Fibroblast of the aortic adventitia (primary cell): ENCODE measurements around the gene CASKIN1. TPM values are rescaled to one million over a fixed set of nuclear protein-coding genes. Genes with fewer than 3 reads are reported as not detected.

Experiments
- DNase-seq: peaks from one replicate; pipeline ENCODE4 v3.0.0-alpha.2; 2010; ENCODE audit warnings: low read depth
- H3K4me3 ChIP-seq: 2 replicates; pipeline ENCODE4 v1.5.1; 2011; ENCODE audit warnings: low read depth, mild to moderate bottlenecking, control low read depth, low read length, moderate library complexity
- CTCF ChIP-seq: IDR thresholded peaks from 2 replicates; pipeline ENCODE4 v1.5.1; 2011; ENCODE audit warnings: mild to moderate bottlenecking, low read length, control low read depth, inconsistent platforms; ENCODE audit not compliant: insufficient read depth
- total RNA-seq: library from RNA; depleted of rRNA; stranded (reverse); fragments of >200 nt; gene quantifications from 2 replicates; pipeline ENCODE4 v1.2.3, GENCODE V29; 2012; ENCODE audit warnings: low replicate concordance

CASKIN1 gene
- total RNA-seq, 1 donor: 0.18 TPM

GRCh38 chr16:2170080-2170479 lies 26.3 kb downstream of the CASKIN1 start:
- TF ChIP-seq CTCF: no peak
- H3K4me3 ChIP-seq: no peak overlapping the region
- no peak for DNase-seq

DNA sequence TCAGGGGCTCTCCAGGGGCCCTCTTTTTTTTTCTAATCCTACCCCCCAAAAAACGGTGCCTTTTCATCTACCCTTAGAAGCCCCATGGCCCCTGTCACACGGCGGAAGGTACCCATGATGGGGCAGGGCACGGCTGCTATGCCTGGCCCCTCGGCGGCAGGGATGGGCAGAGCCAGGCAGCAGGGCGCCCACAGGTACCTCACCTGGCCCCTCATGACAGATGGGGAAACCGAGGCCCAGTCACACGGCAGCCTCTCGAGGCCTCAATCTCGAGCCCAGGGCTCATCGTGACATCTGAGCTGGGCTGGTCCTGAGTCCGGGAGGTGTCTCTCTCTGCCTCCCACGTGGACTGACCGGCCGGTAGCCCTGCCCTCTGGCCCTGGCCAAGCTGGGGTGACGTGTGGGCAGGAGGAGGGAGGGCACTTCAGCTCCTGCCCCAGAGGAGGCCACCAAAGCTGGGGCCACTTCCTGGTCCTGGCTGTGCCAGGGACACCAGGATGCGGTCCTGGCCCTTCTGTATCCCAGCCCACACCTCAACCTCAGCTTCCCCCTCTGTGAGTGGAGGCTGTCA lies 29.3 kb downstream of the CASKIN1 start:
- no peak overlapping the region for H3K4me3 ChIP-seq
- DNase-seq: no peak
- TF ChIP-seq CTCF: no peak

GRCh38 chr16:2166263-2167067 lies 29.9 kb downstream of the CASKIN1 start:
- TF ChIP-seq CTCF: no peak
- no peak for DNase-seq

GRCh38 chr16:2165861-2166260 lies 30.5 kb downstream of the CASKIN1 start:
- no peak for TF ChIP-seq CTCF
- H3K4me3 ChIP-seq: no peak overlapping the region
- DNase-seq: no peak

More at GRCh38 chr16:2166263-2167067, 29.9 kb downstream of the CASKIN1 start:
- H3K4me3 ChIP-seq: no peak overlapping the region

- TF ChIP-seq CTCF: no peak
- no peak for DNase-seq
- H3K4me3 ChIP-seq: no peak overlapping the region
Measured at GRCh38 chr16:2163211-2163881, 33.1 kb downstream of the CASKIN1 start.

- no peak for DNase-seq
- TF ChIP-seq CTCF: no peak
- no peak overlapping the region for H3K4me3 ChIP-seq
Measured at GRCh38 chr16:2162676-2163118, 33.7 kb downstream of the CASKIN1 start.
